Ishikawa (cell line): ENCODE data around the gene RNF217.

Experiments used
- CEBPB ChIP-seq: IDR thresholded peaks from 2 replicates; pipeline ENCODE4 v1.6.1; 2012
- CREB1 ChIP-seq: IDR thresholded peaks from 2 replicates; pipeline ENCODE4 v1.6.1; 2012; ENCODE audit warnings: low read depth
- FOXM1 ChIP-seq: IDR thresholded peaks from 2 replicates; pipeline ENCODE4 v1.6.1; 2012; ENCODE audit warnings: low read depth, borderline replicate concordance
- RAD21 ChIP-seq: IDR thresholded peaks from 2 replicates; pipeline ENCODE4 v1.6.1; 2012; ENCODE audit warnings: low read depth
- TAF1 ChIP-seq: IDR thresholded peaks from 2 replicates; pipeline ENCODE4 v1.6.1; 2012; ENCODE audit warnings: low read depth, mild to moderate bottlenecking
- TEAD4 ChIP-seq: IDR thresholded peaks from 2 replicates; pipeline ENCODE4 v1.6.1; 2012
- YY1 ChIP-seq: IDR thresholded peaks from 2 replicates; pipeline ENCODE4 v1.6.1; 2012; ENCODE audit warnings: low read depth

- TF ChIP-seq YY1 (no peak), CEBPB (no peak), TAF1 (no peak), RAD21 (no peak), FOXM1 (peak; percentile 78), TEAD4 (peak; percentile 83), CREB1 (no peak)
These were observed 140.7 kb downstream of the RNF217 start for GRCh38 chr6:125102891-125103290.
